Measurements from ENCODE around the gene SMYD3.

The SMYD3 gene

DNA sequence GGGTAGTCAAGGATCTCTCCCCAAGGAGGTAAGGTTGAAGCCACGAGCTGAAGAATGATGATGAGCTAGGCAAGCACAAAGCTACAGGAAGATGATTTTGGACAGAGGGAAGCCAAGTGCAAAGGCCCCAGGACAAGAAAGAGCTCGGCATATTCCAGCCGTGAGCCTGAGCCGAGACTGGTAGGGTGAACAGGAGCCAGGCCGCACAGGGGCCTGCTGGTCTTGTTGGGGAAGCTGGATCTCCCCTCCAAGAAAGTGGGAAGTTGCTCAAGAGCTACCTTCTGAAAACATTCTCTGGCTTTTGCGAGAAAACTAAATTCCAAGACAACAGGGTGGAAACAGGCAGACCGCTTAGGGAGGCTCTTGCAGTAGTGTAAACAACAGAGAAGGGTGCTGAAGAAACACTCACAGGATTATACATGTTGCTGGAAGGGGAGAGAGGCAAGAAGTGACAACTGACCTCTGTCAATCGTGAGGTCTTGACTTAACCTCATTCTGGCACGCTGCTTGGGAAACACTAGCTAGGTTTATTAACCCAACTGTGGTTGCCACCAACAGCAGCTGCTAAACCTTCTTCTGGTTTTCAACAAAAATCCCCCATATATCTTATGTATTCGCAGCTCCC is 625.2 kb downstream of the SMYD3 start:
- DNase-seq (ENCODE audit: low read depth in 1 of 2, low spot score in 1 of 2) = no peak

DNA sequence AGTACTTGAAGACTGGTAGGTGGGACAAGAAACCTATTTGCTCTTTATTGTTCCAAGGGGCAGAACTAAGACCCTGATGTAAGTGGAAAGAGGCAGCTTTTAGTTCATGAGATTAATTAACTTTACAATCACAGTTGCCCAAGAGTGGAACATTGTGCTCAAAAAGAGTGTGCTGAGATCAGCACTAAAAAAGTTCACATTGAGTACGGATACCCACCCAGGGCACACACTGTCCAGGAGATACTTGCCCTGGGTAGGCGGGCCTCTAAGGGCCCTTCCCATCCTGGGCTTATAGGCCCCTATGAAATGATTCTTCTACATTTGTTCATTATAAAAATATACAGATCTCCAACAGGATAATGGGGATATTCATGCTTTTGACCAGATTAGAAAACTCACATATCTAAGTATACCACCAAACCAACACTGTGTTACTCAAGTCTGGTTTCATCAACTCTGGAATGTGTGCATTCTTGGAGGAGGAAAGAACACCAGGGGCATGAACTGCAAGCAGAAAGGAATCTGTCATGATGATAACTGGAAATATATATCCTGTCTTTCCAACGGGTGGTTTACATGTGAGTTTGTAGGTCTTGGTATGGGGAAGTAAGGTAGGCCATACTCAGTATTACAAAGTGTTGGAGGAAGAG is 626.2 kb downstream of the SMYD3 start:
- DNase-seq (ENCODE audit: low read depth in 1 of 2, low spot score in 1 of 2) = no peak

DNA sequence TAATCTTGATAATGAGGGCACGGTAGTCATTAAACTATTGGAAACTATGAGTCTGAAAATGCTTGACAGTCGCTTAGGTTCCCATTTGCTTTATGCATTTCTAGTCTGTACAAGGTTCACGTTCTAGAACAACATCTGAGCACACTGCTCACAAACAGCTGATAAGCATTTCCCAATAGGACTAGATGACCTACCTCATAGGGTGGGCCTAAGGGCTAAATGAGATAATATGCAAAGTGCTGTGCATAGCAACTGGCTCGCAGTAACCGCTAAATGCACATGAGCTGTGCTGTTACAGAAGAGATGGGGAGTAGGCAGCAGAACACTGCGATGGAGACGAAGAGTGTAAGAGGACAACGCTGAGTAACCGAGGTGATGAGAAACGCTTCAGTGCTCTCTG is 628.0 kb downstream of the SMYD3 start:
- no peak for DNase-seq (ENCODE audit: low read depth in 1 of 2, low spot score in 1 of 2)

DNA sequence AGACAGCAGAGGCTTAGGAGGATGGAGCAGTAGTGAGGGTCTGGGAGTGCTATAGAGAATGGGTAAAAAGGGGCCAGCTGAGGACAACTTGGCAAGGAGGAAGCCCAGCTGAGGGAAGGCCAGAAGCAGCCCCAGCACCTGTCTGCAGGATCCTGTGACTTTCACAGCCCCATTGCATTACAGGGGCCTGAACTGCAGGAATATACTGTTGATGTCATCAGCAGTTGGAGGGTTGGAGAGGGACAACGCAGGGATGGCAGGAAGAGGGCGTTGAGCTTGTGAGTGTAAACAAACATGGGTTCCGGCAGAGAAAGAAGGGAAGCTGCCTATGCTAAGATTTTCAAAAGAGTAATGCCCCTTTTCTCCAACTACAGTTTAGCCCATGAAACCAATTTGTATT is 628.5 kb downstream of the SMYD3 start:
- no peak for DNase-seq (ENCODE audit: low read depth in 1 of 2, low spot score in 1 of 2)

DNA sequence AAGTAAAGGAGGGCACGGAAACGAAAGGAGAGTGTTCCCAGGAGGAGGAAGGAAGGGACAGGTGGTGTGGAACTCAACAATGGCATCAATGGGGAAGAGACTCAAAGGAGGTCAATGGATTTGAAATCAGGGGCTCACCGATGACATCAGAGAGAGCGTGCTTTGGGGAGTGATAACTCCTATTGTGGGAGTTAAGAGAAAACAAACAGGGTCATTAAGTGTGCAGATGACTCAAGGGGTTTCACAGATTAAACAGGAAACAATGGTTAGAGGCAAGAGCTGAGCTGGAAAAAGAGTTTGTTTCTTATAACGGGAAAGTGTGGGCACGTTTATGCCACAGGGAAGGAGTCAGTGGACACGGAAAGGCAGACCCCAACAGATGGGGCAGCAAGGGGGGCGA is 629.1 kb downstream of the SMYD3 start:
- no peak for DNase-seq (ENCODE audit: low read depth in 1 of 2, low spot score in 1 of 2)

DNA sequence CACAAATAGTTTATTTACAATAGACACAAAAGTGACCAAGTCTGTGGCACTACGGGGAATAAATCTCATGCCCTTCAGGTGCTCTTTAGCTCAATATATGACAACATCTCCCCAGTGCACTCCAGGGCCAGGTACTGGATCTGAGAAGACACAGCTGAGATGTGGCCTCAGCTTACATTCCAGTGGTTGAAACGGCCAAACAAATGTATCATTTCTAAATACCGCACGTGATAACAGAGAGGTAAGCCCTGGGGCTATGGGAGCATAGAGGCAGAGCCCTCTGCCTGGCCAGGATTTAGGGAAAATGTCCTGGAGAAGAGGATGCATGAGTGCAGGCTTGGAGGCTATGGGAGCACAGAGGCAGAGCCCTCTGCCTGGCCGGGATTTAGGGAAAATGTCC is 630.5 kb downstream of the SMYD3 start:
- no peak for DNase-seq (ENCODE audit: low read depth in 1 of 2, low spot score in 1 of 2)

DNA sequence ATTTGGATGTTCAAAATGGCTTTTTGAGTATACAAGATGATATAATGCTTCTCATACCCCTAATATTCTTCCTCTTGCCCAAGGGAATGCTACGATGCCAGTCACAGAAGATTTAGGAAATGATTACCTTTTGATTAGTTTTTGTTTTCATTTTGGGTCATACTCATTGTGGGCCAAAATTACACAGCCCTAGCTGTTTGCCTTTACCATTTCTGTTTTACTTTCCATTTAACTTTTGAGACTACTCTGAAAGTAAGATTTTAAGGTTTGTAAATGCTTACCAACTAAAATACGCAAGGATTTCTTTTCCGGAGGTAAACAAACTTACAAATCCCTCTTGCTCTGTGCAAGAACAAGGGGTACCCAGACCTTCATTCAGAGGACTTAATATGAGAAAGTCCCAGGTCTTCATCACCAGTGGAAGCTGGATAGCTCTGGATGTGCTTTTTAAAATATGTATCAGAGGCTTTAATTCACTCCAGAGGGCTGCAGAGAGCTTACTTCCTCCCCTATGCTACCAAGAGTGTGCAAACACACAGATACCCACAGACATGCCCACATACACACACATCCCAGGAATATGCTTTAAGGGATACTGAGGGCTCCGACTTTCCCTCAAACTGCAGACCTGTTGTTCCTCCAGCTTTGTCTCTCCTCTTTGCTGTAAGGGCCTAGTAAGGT is 631.4 kb downstream of the SMYD3 start:
- DNase-seq (ENCODE audit: low read depth in 1 of 2, low spot score in 1 of 2) = no peak

DNA sequence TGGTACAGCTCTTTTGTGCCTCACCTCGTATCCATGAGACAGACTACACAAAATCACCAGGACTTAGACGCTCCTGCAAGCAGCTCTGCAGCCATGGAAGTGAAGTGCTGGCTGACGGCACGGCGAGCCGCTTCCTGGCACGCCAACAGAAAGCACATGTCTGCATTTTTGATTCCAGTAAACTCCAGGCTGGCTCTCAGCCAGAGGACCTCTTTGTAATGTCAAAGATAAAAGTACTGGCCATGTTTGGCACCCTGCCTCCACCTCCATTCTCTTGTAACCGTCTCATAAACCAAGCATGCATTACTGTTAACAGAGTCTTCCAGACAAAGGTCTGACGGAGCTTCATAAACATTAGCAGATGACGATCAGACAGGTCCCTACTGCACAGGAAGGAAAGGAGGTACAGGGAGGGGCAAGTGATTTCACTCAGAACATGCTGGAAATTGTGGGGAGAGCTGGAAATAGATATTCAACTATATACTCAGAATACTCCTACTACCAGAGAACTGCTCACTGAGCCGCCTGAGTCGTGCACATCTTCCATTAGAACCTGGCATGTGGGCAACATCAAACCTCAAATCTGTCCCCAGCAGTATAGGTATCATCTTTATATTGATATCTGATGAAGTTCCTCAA is 632.0 kb downstream of the SMYD3 start:
- no peak for DNase-seq (ENCODE audit: low read depth in 1 of 2, low spot score in 1 of 2)

DNA sequence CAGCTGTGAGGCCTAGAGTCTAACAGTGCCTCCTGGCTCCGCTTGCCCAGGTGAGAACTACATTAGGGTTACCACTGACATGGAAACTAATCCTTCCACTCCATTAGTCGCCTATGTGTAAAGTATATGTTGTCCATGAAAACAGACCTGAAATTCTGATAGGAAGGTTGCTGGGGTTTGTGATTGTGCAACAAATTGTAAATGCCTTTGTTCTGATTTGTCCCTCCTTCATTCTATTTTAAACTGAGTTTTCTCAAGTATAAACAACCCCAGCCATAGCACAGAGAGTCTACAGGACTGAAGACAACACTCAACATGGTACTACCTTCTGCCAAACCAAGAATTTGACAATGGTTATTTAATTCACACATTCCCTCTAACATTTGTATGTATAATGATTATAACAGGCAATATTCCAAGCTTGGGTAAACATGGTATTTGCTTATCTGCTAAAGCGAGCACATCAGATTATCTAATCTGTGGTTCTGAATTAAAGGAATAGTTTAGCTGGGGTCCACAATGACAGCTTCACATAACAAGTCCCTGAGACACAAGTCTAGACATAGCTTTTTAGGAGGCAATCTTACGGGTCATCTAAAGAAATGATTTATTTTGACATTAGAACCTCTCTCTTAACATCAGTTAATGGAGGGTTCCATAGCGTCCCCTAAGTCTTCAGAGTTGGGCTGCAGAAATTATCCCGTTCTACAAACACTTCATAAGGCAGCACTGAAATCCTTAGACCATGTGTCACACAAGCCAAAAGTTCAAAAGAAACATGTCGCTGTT is 633.0 kb downstream of the SMYD3 start:
- no peak for DNase-seq (ENCODE audit: low read depth in 1 of 2, low spot score in 1 of 2)

DNA sequence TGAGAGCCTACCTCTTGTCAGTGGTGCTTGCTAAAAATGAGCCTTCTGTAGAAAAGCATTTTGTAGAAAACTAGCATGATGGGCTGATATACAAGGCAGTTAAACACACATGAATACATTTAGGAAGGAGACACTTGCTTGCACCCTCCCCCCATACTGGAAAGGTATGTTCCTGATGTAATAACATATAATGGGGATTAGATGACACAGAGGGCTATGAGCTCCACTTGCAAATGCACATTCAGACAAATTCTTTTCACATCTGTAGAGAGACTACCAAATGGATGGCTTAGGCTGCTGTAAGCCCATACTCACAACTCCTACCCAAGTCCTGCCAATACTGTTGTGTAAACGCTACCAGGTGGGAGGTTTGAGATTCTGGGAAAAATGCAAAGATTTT is 634.0 kb downstream of the SMYD3 start:
- no peak for DNase-seq (ENCODE audit: low read depth in 1 of 2, low spot score in 1 of 2)

DNA sequence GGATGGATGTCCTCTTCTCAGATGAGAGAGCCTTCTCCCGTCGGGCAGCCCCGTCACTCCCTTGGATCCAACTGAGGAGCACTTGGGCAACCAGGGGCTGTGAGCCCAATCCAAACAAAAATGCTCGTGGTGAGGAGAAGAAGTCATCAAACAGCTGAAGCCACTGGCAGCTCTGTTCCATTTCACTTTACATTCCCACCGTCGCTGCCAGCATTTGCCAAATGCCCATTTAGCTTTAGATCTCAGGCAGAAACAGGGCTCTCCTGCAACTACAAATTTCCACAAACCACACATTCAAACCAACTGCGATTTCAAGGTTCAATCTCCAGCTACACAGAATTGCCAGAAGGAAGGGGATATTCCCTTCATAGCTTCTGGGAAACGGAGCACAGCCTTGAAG is 634.6 kb downstream of the SMYD3 start:
- DNase-seq (ENCODE audit: low read depth in 1 of 2, low spot score in 1 of 2) = no peak

DNA sequence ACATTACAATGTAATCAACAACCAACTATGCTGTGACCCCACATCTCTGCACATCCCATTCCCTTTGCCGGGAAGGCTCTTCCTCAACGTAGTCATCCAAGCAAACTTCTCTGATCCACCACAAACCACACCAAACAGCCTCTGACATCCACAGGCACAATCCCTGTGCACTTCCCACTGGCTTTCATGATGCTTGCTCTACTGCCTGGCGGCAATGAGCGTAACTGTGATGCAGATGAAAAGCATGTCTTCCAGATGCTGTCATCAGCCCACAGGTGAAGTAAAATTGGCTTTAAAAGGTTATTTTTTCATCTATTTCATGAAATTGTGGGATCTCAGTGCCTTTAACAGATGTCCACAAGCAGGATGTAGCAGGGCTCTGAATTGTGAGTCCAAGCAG is 635.2 kb downstream of the SMYD3 start:
- no peak for DNase-seq (ENCODE audit: low read depth in 1 of 2, low spot score in 1 of 2)

DNA sequence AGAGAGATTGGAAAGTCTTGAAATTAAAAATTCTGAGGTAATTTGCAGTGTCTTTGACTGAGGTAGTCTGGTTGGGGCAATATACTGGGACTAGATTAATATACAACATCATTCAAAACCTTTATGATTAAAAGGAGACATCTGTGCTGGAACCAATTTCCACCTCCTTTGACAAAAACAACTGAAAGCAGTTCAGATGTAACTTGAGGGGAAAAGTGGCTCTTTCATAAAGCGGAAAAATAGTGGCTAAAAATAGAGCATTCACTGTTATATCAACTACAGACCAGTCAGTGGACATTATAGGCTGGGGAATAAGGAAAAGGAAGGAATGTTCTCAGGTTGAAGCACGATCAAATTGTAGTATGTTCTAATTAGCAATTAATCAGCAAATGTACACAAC is 635.9 kb downstream of the SMYD3 start:
- no peak for DNase-seq (ENCODE audit: low read depth in 1 of 2, low spot score in 1 of 2)

DNA sequence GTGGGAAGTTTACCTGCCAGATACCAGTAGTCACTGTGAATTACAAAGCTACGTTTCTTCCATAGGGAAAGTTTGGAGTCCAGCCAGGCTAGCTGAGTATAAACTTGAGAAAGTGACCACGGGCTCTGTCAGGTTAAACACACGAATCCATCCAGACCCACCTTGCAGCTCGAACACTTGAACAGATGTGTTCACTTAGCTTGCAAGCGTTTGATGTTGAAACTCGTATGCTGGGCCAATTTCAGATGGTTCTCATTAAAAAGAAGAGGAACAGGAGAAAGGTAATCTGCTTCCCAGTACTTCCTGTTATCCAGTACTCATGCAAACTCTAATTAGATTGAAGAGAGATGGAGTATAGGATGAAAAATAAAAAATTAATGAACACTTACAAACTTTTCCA is 636.4 kb downstream of the SMYD3 start:
- no peak for DNase-seq (ENCODE audit: low read depth in 1 of 2, low spot score in 1 of 2)

DNA sequence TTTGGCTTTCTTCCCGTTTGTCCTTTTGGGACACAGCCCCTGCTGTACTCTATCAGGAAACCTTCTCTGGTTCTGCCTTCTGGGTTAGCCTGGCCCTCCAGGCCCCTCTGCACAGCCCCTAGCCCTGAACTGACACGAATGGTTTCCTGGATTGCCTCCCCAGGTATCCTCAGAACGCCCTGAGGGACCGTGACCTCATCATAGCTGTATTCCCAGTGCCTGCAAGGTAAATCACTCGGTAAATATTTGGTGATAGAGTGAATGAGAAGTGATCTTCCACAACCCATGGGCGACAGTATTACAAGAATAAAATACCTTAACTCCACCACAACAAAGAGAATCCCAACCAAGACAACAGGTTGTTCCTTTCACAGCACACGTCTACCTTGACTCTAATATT is 637.2 kb downstream of the SMYD3 start:
- no peak for DNase-seq (ENCODE audit: low read depth in 1 of 2, low spot score in 1 of 2)

DNA sequence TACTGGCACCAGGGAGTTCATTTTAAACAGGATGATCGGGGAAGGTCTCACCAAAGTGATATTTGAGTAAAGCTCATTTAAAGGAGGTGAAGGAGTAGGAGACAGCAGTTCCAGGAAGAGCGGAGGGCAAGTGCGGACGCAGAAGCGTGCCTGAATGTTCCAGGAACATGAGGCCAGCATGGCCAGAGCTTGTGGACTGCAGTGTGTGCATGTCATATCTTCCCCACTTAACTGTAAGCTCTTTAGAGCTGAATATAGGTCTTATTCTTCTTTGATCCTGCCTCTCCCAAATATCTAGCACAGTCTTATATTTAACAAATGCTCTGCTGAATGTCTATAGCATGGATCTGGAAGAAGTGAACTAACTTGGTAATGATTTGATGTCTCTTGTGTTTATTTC is 639.3 kb downstream of the SMYD3 start:
- no peak for DNase-seq (ENCODE audit: low read depth in 1 of 2, low spot score in 1 of 2)

DNA sequence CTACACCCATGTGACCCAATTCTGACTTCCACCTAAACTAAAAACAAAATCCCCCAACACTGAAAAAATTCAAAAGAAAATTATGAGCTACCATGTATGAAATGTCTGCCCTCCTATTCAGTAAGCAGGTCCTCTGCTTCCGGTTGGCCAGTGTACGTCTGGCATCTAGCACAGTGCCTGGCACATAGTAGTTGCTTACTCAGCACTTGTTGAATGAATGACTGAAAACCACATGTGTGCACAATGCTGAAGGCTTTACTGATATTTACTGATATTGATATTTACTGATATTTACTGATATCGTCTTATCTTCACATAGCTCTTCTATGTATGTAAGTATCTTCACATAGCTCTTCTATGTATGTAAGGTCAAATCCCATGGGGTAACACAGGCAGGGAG is 642.2 kb downstream of the SMYD3 start:
- no peak for DNase-seq (ENCODE audit: low read depth in 1 of 2, low spot score in 1 of 2)

DNA sequence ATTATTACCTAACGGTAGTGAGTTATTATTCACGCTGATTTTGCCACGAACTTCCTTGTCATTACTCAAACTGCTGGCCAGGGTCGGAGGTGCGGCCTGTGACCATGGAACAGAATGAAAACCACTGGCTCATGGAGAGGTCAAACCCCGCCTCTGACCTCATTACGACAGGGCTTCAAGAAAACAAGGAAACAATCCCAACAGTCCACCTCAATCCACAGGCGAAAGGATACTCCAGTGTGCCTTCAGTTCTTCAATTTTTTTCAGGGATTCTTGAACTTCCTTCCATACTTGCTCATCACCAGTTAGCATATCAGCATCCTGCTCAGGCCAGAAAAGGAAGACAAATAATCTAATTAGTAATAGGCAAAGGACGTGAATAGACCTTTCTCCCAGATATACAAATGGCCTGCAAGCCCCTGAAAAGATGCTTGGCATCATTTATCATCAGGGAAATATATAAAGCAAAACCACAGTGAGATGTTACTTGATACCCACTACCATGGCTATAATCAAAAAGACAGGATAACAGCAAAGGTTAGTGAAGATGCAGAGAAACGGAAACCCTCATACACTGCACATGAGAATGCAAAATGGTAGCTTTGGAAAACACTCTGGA is 643.4 kb downstream of the SMYD3 start:
- DNase-seq (ENCODE audit: low read depth in 1 of 2, low spot score in 1 of 2) = no peak

DNA sequence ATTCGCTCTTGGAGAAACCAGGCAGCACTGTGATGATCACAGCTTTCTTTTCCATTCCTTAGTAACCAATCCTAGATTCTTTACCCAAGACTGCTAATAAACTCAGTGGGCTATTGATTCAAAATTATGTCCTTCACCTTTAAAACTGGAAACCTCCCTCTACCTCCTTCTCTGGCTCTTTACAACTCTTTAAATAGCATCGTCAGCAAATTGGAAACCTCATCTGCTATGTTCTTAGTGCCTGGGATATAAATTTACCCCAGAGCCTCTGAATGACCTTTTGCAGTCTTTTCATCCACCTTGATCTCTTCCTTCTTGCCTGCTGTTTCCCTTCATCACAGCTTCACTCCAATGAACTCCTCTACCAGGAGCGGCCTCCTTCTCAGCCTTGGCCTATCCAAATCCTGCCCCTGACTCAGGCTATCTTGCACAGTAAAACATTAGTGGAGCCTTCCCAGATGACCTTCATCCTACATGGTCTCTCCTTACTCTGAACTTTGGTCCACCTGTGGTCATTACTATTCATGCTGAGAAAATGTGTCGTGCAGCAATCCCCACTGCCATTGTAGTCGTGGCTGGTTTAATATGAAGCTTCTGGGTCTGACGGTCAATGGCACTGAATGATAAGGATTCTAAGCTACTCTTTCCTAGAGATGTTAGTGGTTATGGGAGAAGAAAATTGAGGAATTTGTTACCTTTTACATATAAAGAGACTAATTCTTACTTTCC is 644.1 kb downstream of the SMYD3 start:
- DNase-seq (ENCODE audit: low read depth in 1 of 2, low spot score in 1 of 2) = no peak

Measured in activated CD4-positive, alpha-beta T cell treated with anti-CD3 and anti-CD28 coated beads, Interleukin-2, amount 50 U/mL, for 24 hours (primary cell).